ENCODE measurements around the gene TDP2.

- no peak for TF ChIP-seq CTCF (IDR thresholded peaks at IDR 0.05)
- TF ChIP-seq REST (IDR thresholded peaks at IDR 0.05; ENCODE audit: insufficient read depth in 1 of 2, low read depth in 2 of 2, low read length in 1 of 2), result no peak
- no peak for TF ChIP-seq POLR2AphosphoS5 (IDR thresholded peaks at IDR 0.05; ENCODE audit: low read depth, low read length)
- no peak for TF ChIP-seq SIN3A (IDR thresholded peaks at IDR 0.05; ENCODE audit: borderline replicate concordance, insufficient read depth, low read depth, low read length)
Observed at GRCh38 chr6:24710519-24711303, 44.0 kb upstream of the TDP2 start.
